HG03442 (cell line): Measurements from ENCODE around the gene FLII.

ENCODE experiments used
- ATAC-seq: cut with Tn5 transposase; IDR thresholded peaks from one replicate; pipeline ENCODE4 v1.9.1; 2021; ENCODE audit warnings: mild to moderate bottlenecking, moderate library complexity; ENCODE audit not compliant: unreplicated experiment

The FLII gene

GRCh38 chr17:18260332-18261145 is 2.0 kb upstream of the FLII start, which contains the start of gene MIEF2:
Gene MIEF2, plus strand, starts transcription at chr17:18260662. Its CDS starts 2,059 bp downstream, at chr17:18262721.
- ATAC-seq = peak; percentile 71

- ATAC-seq = no peak
These were observed 1.2 kb upstream of the FLII start for GRCh38 chr17:18259621-18260331.

- ATAC-seq = peak; percentile 25
These were observed 569 bp downstream of the FLII start for GRCh38 chr17:18257982-18258355.

GRCh38 chr17:18257268-18257981 is 1.1 kb downstream of the FLII start:
- ATAC-seq = no peak

GRCh38 chr17:18256776-18257175 is 1.8 kb downstream of the FLII start:
- no peak for ATAC-seq

- ATAC-seq = no peak
These were observed 2.2 kb downstream of the FLII start for GRCh38 chr17:18256351-18256750.

- ATAC-seq = no peak
These were observed 3.5 kb downstream of the FLII start for GRCh38 chr17:18254888-18255649.

- no peak for ATAC-seq
These were observed 4.4 kb downstream of the FLII start for GRCh38 chr17:18253947-18254821.

GRCh38 chr17:18253187-18253884 is 5.2 kb downstream of the FLII start:
- no peak for ATAC-seq

- no peak for ATAC-seq
These were observed 6.4 kb downstream of the FLII start for GRCh38 chr17:18252160-18252559.

- ATAC-seq = no peak
These were observed 7.3 kb downstream of the FLII start for GRCh38 chr17:18251204-18251603.

GRCh38 chr17:18250708-18251107 is 7.8 kb downstream of the FLII start:
- no peak for ATAC-seq

- no peak for ATAC-seq
These were observed 8.3 kb downstream of the FLII start for GRCh38 chr17:18250259-18250658.

- ATAC-seq = no peak
These were observed 9.7 kb downstream of the FLII start for GRCh38 chr17:18248811-18249210.

GRCh38 chr17:18248300-18248731 is 10.2 kb downstream of the FLII start:
- ATAC-seq = no peak

- ATAC-seq = no peak
These were observed 10.9 kb downstream of the FLII start for GRCh38 chr17:18247613-18248001.

- ATAC-seq = no peak
These were observed 11.5 kb downstream of the FLII start for GRCh38 chr17:18246880-18247612.

- ATAC-seq = no peak
These were observed 12.3 kb downstream of the FLII start for GRCh38 chr17:18246109-18246725.
